Right lobe of liver (tissue), 6 donors: ENCODE data around the gene YIPF6. TPM values are rescaled to one million over a fixed set of nuclear protein-coding genes. Genes with fewer than 3 reads are reported as not detected.
A peak's percentile ranks its signal among the peaks of the same experiment; 100 is the strongest.
"Not testable (repeated sequence)": the region's sequence is repeated elsewhere in the genome, so short reads cannot be mapped to it uniquely, and the experiment has no call there.

Experiments
- ATAC-seq, 4 donors: fragments of 200-7000 bp; cut with Tn5 transposase; one replicate each; pipeline ENCODE4 v1.9.1; 2020; ENCODE audit warnings: mild to moderate bottlenecking in 4 of 4, moderate library complexity in 4 of 4
- DNase-seq, 3 donors: peaks; one replicate each; pipeline ENCODE4 v3.0.0-alpha.2; 2020
- H3K27ac ChIP-seq, 3 donors: fragments of 200-600 bp; one replicate each; pipeline ENCODE4 v1.8.0; 2022
- H3K27me3 ChIP-seq, 2 donors: fragments of 200-600 bp; one replicate each; pipeline ENCODE4 v1.8.0; 2022
- H3K36me3 ChIP-seq, 4 donors: fragments of 200-600 bp; sonication (generic) in 1 of 4; one replicate each; pipeline versions ENCODE4 v1.5.1 to v1.8.0; 2017 to 2022; ENCODE audit warnings: control low read depth in 1 of 4
- H3K4me1 ChIP-seq, 4 donors: fragments of 200-600 bp; sonication (generic) in 1 of 4; one replicate each; pipeline versions ENCODE4 v1.5.1 to v1.8.0; 2017 to 2022; ENCODE audit warnings: control low read depth in 1 of 4
- H3K4me3 ChIP-seq, 3 donors: fragments of 200-600 bp; one replicate each; pipeline ENCODE4 v1.8.0; 2022
- H3K9me3 ChIP-seq, 4 donors: fragments of 200-600 bp; sonication (generic) in 1 of 4; one replicate each; pipeline versions ENCODE4 v1.5.1 to v1.8.0; 2017 to 2022; ENCODE audit warnings: control low read depth in 1 of 4
- POLR2A ChIP-seq: fragments of 450-650 bp; IDR thresholded peaks from one replicate; pipeline ENCODE4 v1.6.1; 2017; ENCODE audit warnings: antibody characterized with exemption, mild to moderate bottlenecking
- WGBS: methylation state at CpG from one replicate; pipeline ENCODE4 v1.1.6; 2018; ENCODE audit warnings: low coverage, low lambda C conversion rate; ENCODE audit not compliant: insufficient coverage; ENCODE audit errors: missing lambda C conversion rate; 5-methylcytosine and 5-hydroxymethylcytosine counted together
- intact Hi-C, 2 donors: fragments of 100-400 bp; cut with DNase I; formaldehyde crosslinking; loops; one replicate each; pipeline versions ENCODE4 v1.11.2 to v1.14.1; 2022
- total RNA-seq, 6 experiments: library from RNA; depleted of rRNA in 2 of 6; stranded (reverse); fragments of >200 nt in 2 of 6; fragmentation: NEBNext Ultra II Directional in 3 of 6; extraction: Animal tissue kit (Norgen Biotek cat#: 25700) in 3 of 6; gene quantifications; one replicate each; pipeline versions ENCODE4 v1.1.0 to v1.2.4, GENCODE V29; 2016 to 2023
- TF ChIP-seq, protein P1 (sequence below), 4 donors: fragments of 200-600 bp in 3 of 4; fragments of 450-650 bp in 1 of 4; IDR thresholded peaks; one replicate each; pipeline versions ENCODE4 v1.5.1 to v1.8.0; 2016 to 2022; ENCODE audit warnings: antibody characterized with exemption in 4 of 4, mild to moderate bottlenecking in 2 of 4
- donor health status: DM: no; HTN: yes; CAD: no.
- donor health status: DM: no; HTN: no; CAD: no.
- donor health status: DM: no; HTN: no; CAD: no.
- donor health status: DM: no; HTN: yes; CAD: no.
- donor health status: DM: no; HTN: yes; CAD: no.

The YIPF6 gene
- total RNA-seq, 6 experiments from 2014 or later: 24.9 to 37.0 (median 30.9) TPM

DNA sequence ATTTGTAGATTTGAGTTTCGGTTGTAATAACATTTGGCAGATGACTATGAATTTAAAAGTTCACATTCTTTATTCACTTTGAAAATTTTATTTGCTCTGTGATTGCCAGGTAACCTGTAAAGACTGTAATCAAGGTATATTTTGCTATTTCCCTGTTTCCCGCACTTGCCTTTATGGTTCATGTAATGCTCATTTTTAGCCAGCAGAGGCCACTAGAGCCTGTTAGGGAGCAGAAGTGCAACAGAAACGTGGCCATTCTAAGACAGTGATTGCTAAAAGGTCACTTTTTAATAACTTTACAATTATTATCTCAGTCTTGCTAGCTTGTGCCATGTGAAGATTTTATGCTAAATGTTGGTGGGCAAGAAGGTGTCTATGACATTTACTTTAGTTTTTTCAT is 12.4 kb downstream of the YIPF6 start:
- Histone ChIP-seq H3K4me3 (no peak overlapping the region), H3K27ac (no peak overlapping the region), H3K4me1 (no peaks in the 10 kb centered on the region), H3K9me3 (no peaks in the 10 kb centered on the region), H3K27me3 (no peaks in the 10 kb centered on the region), H3K36me3 (peaks cover 0 to 29% (median 0%) of the 10 kb centered on the region in 4 donors)
- TF ChIP-seq POLR2A: no peak
- TF ChIP-seq, protein P1, sequence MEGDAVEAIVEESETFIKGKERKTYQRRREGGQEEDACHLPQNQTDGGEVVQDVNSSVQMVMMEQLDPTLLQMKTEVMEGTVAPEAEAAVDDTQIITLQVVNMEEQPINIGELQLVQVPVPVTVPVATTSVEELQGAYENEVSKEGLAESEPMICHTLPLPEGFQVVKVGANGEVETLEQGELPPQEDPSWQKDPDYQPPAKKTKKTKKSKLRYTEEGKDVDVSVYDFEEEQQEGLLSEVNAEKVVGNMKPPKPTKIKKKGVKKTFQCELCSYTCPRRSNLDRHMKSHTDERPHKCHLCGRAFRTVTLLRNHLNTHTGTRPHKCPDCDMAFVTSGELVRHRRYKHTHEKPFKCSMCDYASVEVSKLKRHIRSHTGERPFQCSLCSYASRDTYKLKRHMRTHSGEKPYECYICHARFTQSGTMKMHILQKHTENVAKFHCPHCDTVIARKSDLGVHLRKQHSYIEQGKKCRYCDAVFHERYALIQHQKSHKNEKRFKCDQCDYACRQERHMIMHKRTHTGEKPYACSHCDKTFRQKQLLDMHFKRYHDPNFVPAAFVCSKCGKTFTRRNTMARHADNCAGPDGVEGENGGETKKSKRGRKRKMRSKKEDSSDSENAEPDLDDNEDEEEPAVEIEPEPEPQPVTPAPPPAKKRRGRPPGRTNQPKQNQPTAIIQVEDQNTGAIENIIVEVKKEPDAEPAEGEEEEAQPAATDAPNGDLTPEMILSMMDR (IDR thresholded peaks at IDR 0.05): peak; percentile 80 to 85 (median 82)
- 10% methylated on average over 3 of the region's 3 CpGs for WGBS
- intact Hi-C loops: no loop called here
- ATAC-seq (peak; percentile 61 to 85 (median 82)), DNase-seq (no peak)

DNA sequence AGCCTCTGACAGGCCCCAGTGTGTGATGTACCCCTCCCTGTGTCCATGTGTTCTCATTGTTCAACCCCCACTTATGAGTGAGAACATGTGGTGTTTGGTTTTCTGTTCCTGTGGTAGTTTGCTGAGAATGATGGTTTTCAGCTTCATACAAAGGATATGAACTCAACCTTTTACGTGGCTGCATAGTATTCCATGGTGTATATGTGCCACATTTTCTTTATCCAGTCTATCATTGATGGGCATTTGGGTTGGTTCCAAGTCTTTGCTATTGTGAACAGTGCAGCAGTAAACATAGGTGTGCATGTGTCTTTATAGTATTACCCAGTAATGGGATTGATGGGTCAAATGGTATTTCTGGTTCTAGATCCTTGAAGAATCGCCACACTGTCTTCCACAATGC is 25.8 kb downstream of the YIPF6 start:
- intact Hi-C loops, H3K9me3 ChIP-seq, H3K27ac ChIP-seq, ATAC-seq, DNase-seq, H3K27me3 ChIP-seq, H3K4me1 ChIP-seq, H3K4me3 ChIP-seq: not testable (repeated sequence)
- 70% methylated on average over 2 of the region's 2 CpGs for WGBS
- H3K36me3 ChIP-seq: peaks cover 0 to 13% (median 6%) of the 10 kb centered on the region in 4 donors

DNA sequence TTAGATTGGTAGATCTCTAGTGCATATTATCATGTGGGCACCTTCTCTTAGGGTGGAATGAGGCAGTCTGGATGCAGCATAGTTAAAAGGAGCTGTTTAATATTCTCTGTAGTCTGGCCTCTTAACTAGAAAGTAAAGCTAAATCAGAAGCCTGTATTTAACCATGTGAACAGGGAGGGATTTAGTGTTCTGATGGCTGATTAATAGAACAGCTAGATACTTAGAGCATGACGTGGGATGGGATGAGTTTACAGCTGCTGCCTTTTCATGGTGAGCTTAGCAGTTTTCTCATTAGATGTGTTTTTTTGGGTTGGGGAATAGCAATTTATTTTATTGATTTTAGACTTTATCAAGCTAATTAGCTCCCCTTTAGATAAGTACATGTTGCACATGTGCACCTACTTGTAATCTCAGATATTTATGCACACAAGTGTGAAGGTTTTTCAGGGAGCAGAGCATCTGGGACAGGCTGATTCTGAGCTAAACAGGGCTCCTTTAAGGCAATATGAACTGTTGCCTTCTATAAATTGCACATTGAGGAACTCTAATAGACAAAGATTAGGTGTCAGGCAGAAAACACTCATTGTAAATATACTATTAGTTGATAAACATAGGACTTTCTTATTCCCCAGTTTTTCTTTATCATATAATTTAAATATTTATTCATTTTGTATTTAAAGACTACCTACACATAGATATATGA is 34.1 kb downstream of the YIPF6 start:
- H3K27me3 ChIP-seq: no peaks in the 10 kb centered on the region
- intact Hi-C loops: no loop called here
- H3K36me3 ChIP-seq: peaks cover 0 to 11% (median 0%) of the 10 kb centered on the region in 4 donors
- no peaks in the 10 kb centered on the region for H3K9me3 ChIP-seq
- H3K4me3 ChIP-seq: no peak overlapping the region
- ATAC-seq (no peak), DNase-seq (no peak)
- H3K4me1 ChIP-seq: no peaks in the 10 kb centered on the region
- 55% methylated on average over 1 of the region's 1 CpG for WGBS
- H3K27ac ChIP-seq: no peak overlapping the region
- TF ChIP-seq POLR2A: no peak
- TF ChIP-seq, protein P1 (IDR thresholded peaks at IDR 0.05): no peak

DNA sequence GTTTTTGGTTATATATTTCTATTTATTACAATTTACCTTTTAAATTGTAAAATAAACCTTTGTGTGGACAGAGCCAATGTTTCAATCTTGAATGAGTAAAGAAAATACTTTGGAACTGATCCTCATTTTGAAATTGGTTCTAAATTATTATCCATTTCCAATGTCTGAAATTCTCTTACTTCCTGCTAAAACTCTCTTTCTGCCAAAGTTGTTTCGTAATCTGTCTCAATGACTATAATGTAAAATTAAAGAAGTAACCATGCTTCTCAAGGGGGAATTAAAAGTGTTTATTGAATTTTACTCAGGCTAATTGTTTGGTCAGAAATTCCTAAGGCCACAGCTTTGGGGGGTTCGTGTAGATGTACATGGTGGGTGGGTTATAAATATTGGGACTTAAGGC is 34.8 kb downstream of the YIPF6 start:
- H3K4me1 ChIP-seq: no peaks in the 10 kb centered on the region
- WGBS: 44% methylated on average over 2 of the region's 2 CpGs
- H3K4me3 ChIP-seq: no peak overlapping the region
- ATAC-seq (no peak), DNase-seq (no peak)
- no peak overlapping the region for H3K27ac ChIP-seq
- H3K36me3 ChIP-seq: peaks cover 0 to 11% (median 0%) of the 10 kb centered on the region in 4 donors
- intact Hi-C loops: no loop called here
- no peaks in the 10 kb centered on the region for H3K27me3 ChIP-seq
- TF ChIP-seq, protein P1 (IDR thresholded peaks at IDR 0.05): no peak
- TF ChIP-seq POLR2A: no peak
- no peaks in the 10 kb centered on the region for H3K9me3 ChIP-seq

DNA sequence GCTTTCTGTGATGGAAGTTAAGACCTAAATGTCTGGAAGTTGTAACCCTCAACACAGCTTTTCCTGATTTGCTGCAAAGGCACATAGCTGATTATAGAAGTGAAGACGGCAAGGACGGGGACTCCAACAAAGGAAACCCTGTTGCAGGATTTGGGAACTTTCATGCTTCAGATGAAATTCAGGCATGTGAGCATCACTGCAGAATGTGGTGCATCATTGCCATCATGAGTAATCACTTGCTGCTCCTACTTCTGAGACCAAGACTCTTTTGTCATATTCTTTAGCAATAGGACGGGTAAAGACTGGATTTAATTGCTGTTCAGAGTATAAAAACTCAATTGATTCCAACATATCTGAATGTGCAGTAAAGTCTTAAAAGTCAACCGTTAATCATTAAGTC is 35.8 kb downstream of the YIPF6 start:
- H3K9me3 ChIP-seq: no peaks in the 10 kb centered on the region
- DNase-seq: no peak
- WGBS: 63% methylated on average over 4 of the region's 4 CpGs
- H3K4me3 ChIP-seq: no peak overlapping the region
- TF ChIP-seq POLR2A: no peak
- TF ChIP-seq, protein P1 (IDR thresholded peaks at IDR 0.05): no peak
- H3K4me1 ChIP-seq: no peaks in the 10 kb centered on the region
- H3K36me3 ChIP-seq: peaks cover 0 to 9% (median 0%) of the 10 kb centered on the region in 4 donors
- no peak for ATAC-seq
- H3K27ac ChIP-seq: no peak overlapping the region
- no peaks in the 10 kb centered on the region for H3K27me3 ChIP-seq
- intact Hi-C loops: no loop called here
